Measurements from ENCODE around the gene ZNF107. TPM values are rescaled to one million over a fixed set of nuclear protein-coding genes. Genes with fewer than 3 reads are reported as not detected.

The ZNF107 gene
- total and polyA plus RNA-seq, 2 of the 13 experiments (the other 11 are each of a cell fraction or from before 2014, with no cell fraction given) = 2.5 to 5.4 TPM

- TF ChIP-seq HINFP (CRISPR knock-in tag; IDR thresholded peaks at IDR 0.05; ENCODE audit: low read depth) = no peak
These were observed 47.0 kb upstream of the ZNF107 start (continued) for GRCh38 chr7:64618785-64619456.

GRCh38 chr7:64619705-64620104, 46.2 kb upstream of the ZNF107 start:
- WGBS (ENCODE audit: low lambda C conversion rate) = 6% methylated on average over 1 of the region's 1 CpG
- Histone ChIP-seq H3K4me3 (replicated peaks in 1 of 3; ENCODE audit: insufficient read depth in 1 of 3, low read depth in 2 of 3, low read length in 3 of 3) (no peak overlapping the region), H3K36me3 (replicated peaks in 1 of 2; ENCODE audit: control insufficient read depth in 1 of 2, insufficient read depth in 2 of 2, low read length in 2 of 2) (no peaks in the 10 kb centered on the region), H3K27me3 (ENCODE audit: control insufficient read depth in 1 of 2, insufficient read depth in 2 of 2, low read length in 2 of 2) (no peaks in the 10 kb centered on the region), H3K79me2 (ENCODE audit: insufficient read depth, low read length) (no peaks in the 10 kb centered on the region), H3K4me2 (ENCODE audit: low read depth, low read length) (no peak overlapping the region), H2AFZ (ENCODE audit: low read length) (no peak overlapping the region), H3K4me1 (ENCODE audit: insufficient read depth, low read length) (no peaks in the 10 kb centered on the region), H4K20me1 (ENCODE audit: insufficient read depth, low read length) (no peaks in the 10 kb centered on the region), H3K27ac (ENCODE audit: extremely low read length, insufficient read depth, low read length) (no peak overlapping the region), H3K9ac (ENCODE audit: insufficient read depth, low read depth, low read length) (no peak overlapping the region), H3K9me3 (ENCODE audit: low read length) (no peaks in the 10 kb centered on the region)
- CTCF ChIA-PET (ENCODE audit: low intra/inter-chr PET ratio, low total read pairs) = no interaction called here
- POLR2A ChIA-PET = no interaction called here
- BruUV-seq (replicated peaks) = no TSS peak
- DNase-seq (ENCODE audit: low spot score) = no peak
- ATAC-seq = no peak
- TF ChIP-seq FOXA3 (CRISPR knock-in tag; IDR thresholded peaks at IDR 0.05) = no peak
- no peak for TF ChIP-seq ZNF761 (CRISPR knock-in tag; conservative IDR thresholded peaks at IDR 0.05)
- no peak for TF ChIP-seq KDM4B (CRISPR knock-in tag; IDR thresholded peaks at IDR 0.05)
- TF ChIP-seq SP5 (CRISPR knock-in tag; IDR thresholded peaks at IDR 0.05; ENCODE audit: borderline replicate concordance, low read depth) = no peak
- no peak for TF ChIP-seq GPN1 (CRISPR knock-in tag; IDR thresholded peaks at IDR 0.05; ENCODE audit: borderline replicate concordance)
- TF ChIP-seq KDM2A (CRISPR knock-in tag; IDR thresholded peaks at IDR 0.05; ENCODE audit: borderline replicate concordance, low read depth) = no peak
- no peak for TF ChIP-seq ZNF570 (CRISPR knock-in tag; IDR thresholded peaks at IDR 0.05; ENCODE audit: borderline replicate concordance)
- TF ChIP-seq HNF1A (IDR thresholded peaks at IDR 0.05; ENCODE audit: low read depth) = no peak
- no peak for TF ChIP-seq HNF1A (CRISPR knock-in tag; IDR thresholded peaks at IDR 0.05; ENCODE audit: borderline replicate concordance)
- no peak for TF ChIP-seq SIN3B (IDR thresholded peaks at IDR 0.05; ENCODE audit: low read length)
- TF ChIP-seq ATF2 (CRISPR knock-in tag; IDR thresholded peaks at IDR 0.05) = no peak
- no peak for TF ChIP-seq SRSF9 (IDR thresholded peaks at IDR 0.05; ENCODE audit: borderline replicate concordance, insufficient read depth, low read depth, low read length, poor library complexity, severe bottlenecking)
- TF ChIP-seq PHB2 (IDR thresholded peaks at IDR 0.05; ENCODE audit: partially characterized antibody) = no peak
- TF ChIP-seq CC2D1A (CRISPR knock-in tag; IDR thresholded peaks at IDR 0.05) = no peak
- TF ChIP-seq TAF1 (CRISPR knock-in tag; IDR thresholded peaks at IDR 0.05) = no peak
- no peak for TF ChIP-seq NFRKB (IDR thresholded peaks at IDR 0.05)
- in situ Hi-C loops (cut with HindIII; ENCODE audit: extremely low pct_ligation_motif_present, low pct_unique_long_range_greater_than_20kb) = loop anchor here (25.0 kb wide), 1 partner anchor 432 kb away; no protein-coding TSS in a partner anchor
- no peak for FAIRE-seq
- intact Hi-C loops (cut with micrococcal nuclease; ENCODE audit: unreplicated experiment) = loop anchor here (5.0 kb wide), 2 partner anchors 437 to 1602 kb away; no protein-coding TSS in a partner anchor
